ENCODE data around the gene UQCRHL. TPM values are rescaled to one million over a fixed set of nuclear protein-coding genes. Genes with fewer than 3 reads are reported as not detected.
A peak's percentile ranks its signal among the peaks of the same experiment; 100 is the strongest.

The UQCRHL gene
- total and polyA plus RNA-seq, 4 donors: 1.2 to 4.6 (median 1.3) TPM

GRCh38 chr1:15760520-15761211 is 46.8 kb downstream of the UQCRHL start:
- 1 to 5% methylated on average over 12 of the region's 12 CpGs for WGBS, 2 donors
- Histone ChIP-seq H3K4me1 (ENCODE audit: control insufficient read depth in 1 of 2, insufficient read depth in 2 of 2, low read length in 2 of 2) (no peaks in the 10 kb centered on the region), H3K36me3 (ENCODE audit: control insufficient read depth in 1 of 2, insufficient read depth in 2 of 2, low read length in 1 of 2) (peaks cover 0 to 7% of the 10 kb centered on the region in 2 donors), H3K9me3 (ENCODE audit: control insufficient read depth, low read length) (no peaks in the 10 kb centered on the region), H3K27ac (ENCODE audit: low read depth in 1 of 2, low read length in 2 of 2) (peak overlapping the region; percentile 77 to 79), H3K27me3 (ENCODE audit: control insufficient read depth in 1 of 2, insufficient read depth in 2 of 2, low read length in 1 of 2) (no peaks in the 10 kb centered on the region), H3K4me3 (ENCODE audit: low read length in 2 of 2) (peak overlapping the region; percentile 46 to 99)
- ATAC-seq (ENCODE audit: low FRiP score): peak; percentile 23
- intact Hi-C loops (cut with DNase I): no loop called here
- peak in 1 of 2 donors; percentile 79 for DNase-seq

- peak; percentile 23 for ATAC-seq (ENCODE audit: low FRiP score)
- Histone ChIP-seq H3K36me3 (ENCODE audit: control insufficient read depth in 1 of 2, insufficient read depth in 2 of 2, low read length in 1 of 2) (no peaks in the 10 kb centered on the region), H3K9me3 (ENCODE audit: control insufficient read depth, low read length) (no peaks in the 10 kb centered on the region), H3K4me3 (ENCODE audit: low read length in 2 of 2) (peak overlapping the region; percentile 98 to 99), H3K27ac (ENCODE audit: low read depth in 1 of 2, low read length in 2 of 2) (peak overlapping the region; percentile 89 to 96), H3K4me1 (ENCODE audit: control insufficient read depth in 1 of 2, insufficient read depth in 2 of 2, low read length in 2 of 2) (no peaks in the 10 kb centered on the region), H3K27me3 (ENCODE audit: control insufficient read depth in 1 of 2, insufficient read depth in 2 of 2, low read length in 1 of 2) (no peaks in the 10 kb centered on the region)
- no peak for DNase-seq
- WGBS, 2 donors: 0 to 1% methylated on average over 37 to 58 of the region's 58 CpGs
- intact Hi-C loops (cut with DNase I): no loop called here
Observed at GRCh38 chr1:15758953-15759661, 48.3 kb downstream of the UQCRHL start.

GRCh38 chr1:15758343-15758931 is 49.0 kb downstream of the UQCRHL start, which contains the start of gene FBLIM1:
FBLIM1 (plus strand) TSS chr1:15758795; CDS start chr1:15764984, 6,189 bp downstream.
- DNase-seq (peak in 1 of 2 donors; percentile 89), ATAC-seq (ENCODE audit: low FRiP score) (peak; percentile 12)
- H3K27ac ChIP-seq (ENCODE audit: low read depth in 1 of 2, low read length in 2 of 2): peak within 1 kb of the TSS; percentile 89 to 96
- intact Hi-C loops (cut with DNase I): no loop called here
- no peaks in the 10 kb centered on the region for H3K27me3 ChIP-seq (ENCODE audit: control insufficient read depth in 1 of 2, insufficient read depth in 2 of 2, low read length in 1 of 2)
- no peaks in the 10 kb centered on the region for H3K9me3 ChIP-seq (ENCODE audit: control insufficient read depth, low read length)
- WGBS, 2 donors: 1% methylated on average over 15 to 58 of the region's 58 CpGs
- peak within 1 kb of the TSS; percentile 98 to 99 for H3K4me3 ChIP-seq (ENCODE audit: low read length in 2 of 2)
- no peaks in the 10 kb centered on the region for H3K4me1 ChIP-seq (ENCODE audit: control insufficient read depth in 1 of 2, insufficient read depth in 2 of 2, low read length in 2 of 2)
- H3K36me3 ChIP-seq (ENCODE audit: control insufficient read depth in 1 of 2, insufficient read depth in 2 of 2, low read length in 1 of 2): no peaks in the 10 kb centered on the region

DNA sequence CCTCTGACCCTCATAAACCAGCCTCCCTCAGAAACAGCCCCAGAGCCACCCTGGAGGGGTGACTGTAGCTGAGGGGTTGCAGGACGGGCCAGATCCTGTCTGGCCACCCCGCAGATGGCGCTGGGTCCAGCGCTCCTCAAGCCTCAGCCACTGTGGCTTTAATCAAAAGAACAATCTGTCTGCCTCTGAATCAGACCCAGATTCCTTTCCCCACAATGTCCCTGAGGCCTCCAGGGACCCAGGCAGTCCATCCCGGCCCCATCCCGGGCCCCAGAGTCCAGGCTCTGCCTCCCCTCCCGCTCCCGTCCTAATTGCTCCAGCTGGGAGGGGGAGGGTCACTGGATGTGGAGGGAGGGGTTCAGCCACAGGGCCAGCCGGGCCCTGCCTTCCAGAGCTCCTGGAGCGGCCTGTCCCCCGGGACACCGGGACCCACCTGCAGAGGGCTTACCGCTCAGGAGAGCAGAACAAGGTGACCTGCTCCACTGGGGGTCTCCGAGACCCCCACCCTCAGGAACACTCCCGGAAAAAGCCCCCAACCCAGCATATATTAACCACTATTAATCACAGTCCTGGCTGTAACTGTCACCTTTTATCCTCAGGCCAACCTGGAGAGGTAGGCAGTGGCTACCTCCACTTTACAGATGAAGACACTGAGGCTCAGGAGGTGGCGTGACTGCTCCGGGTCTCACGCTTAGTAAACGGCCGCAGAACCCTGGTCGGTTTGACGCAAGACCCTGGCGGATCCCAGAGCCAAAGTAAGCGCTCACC is 49.7 kb downstream of the UQCRHL start:
- no peak for DNase-seq
- Histone ChIP-seq H3K4me3 (ENCODE audit: low read length in 2 of 2) (peak overlapping the region; percentile 98 to 99), H3K4me1 (ENCODE audit: control insufficient read depth in 1 of 2, insufficient read depth in 2 of 2, low read length in 2 of 2) (no peaks in the 10 kb centered on the region), H3K36me3 (ENCODE audit: control insufficient read depth in 1 of 2, insufficient read depth in 2 of 2, low read length in 1 of 2) (no peaks in the 10 kb centered on the region), H3K9me3 (ENCODE audit: control insufficient read depth, low read length) (no peaks in the 10 kb centered on the region), H3K27ac (ENCODE audit: low read depth in 1 of 2, low read length in 2 of 2) (peak overlapping the region; percentile 87 to 89), H3K27me3 (ENCODE audit: control insufficient read depth in 1 of 2, insufficient read depth in 2 of 2, low read length in 1 of 2) (no peaks in the 10 kb centered on the region)
- WGBS, 2 donors: 2% methylated on average over 23 to 24 of the region's 24 CpGs
- peak; percentile 45 for ATAC-seq (ENCODE audit: low FRiP score)
- intact Hi-C loops (cut with DNase I): no loop called here

Other genes starting within 250 kb of the UQCRHL start
- gene AGMAT, start 222.6 kb downstream of the UQCRHL start, total RNA-seq: under 1 TPM; 0.13 to 0.18 TPM
- gene AGMAT, start 222.6 kb downstream of the UQCRHL start, polyA plus RNA-seq: 1 to 10 TPM in 1 of 2 donors, under 1 TPM in 1; 0.13 to 1.4 TPM
- gene DDI2, start 190.2 kb downstream of the UQCRHL start, total RNA-seq: 10 to 100 TPM; 24.7 to 29.6 TPM
- 1 to 10 TPM; 4.7 to 5.4 TPM for gene DDI2, start 190.2 kb downstream of the UQCRHL start, polyA plus RNA-seq
- gene PLEKHM2, start 123.3 kb downstream of the UQCRHL start, total RNA-seq: 10 to 100 TPM; 81.4 to 81.7 TPM
- 10 to 100 TPM; 23.9 to 67.6 TPM for gene PLEKHM2, start 123.3 kb downstream of the UQCRHL start, polyA plus RNA-seq
- gene SLC25A34, start 71.4 kb downstream of the UQCRHL start, total RNA-seq: 1 to 10 TPM; 2.5 to 4.3 TPM
- gene SLC25A34, start 71.4 kb downstream of the UQCRHL start, polyA plus RNA-seq: 1 to 10 TPM; 5.6 to 9.8 TPM
- gene TMEM82, start 65.2 kb downstream of the UQCRHL start, total RNA-seq: not detected
- gene TMEM82, start 65.2 kb downstream of the UQCRHL start, polyA plus RNA-seq: 1 to 10 TPM in 1 of 2 donors, not detected in 1; 5.8 TPM
- gene FBLIM1, start 48.9 kb downstream of the UQCRHL start, total RNA-seq: 100 to 1,000 TPM; 418 to 507 TPM
- 100 to 1,000 TPM; 192 to 584 TPM for gene FBLIM1, start 48.9 kb downstream of the UQCRHL start, polyA plus RNA-seq
- 100 to 1,000 TPM in 1 of 2 donors, 10 to 100 TPM in 1; 76.9 to 102 TPM for gene SPEN, start 40.1 kb upstream of the UQCRHL start, total RNA-seq
- gene SPEN, start 40.1 kb upstream of the UQCRHL start, polyA plus RNA-seq: 10 to 100 TPM; 19.8 to 26.4 TPM
- 10 to 100 TPM; 42.3 to 55.5 TPM for gene ZBTB17, start 168.5 kb upstream of the UQCRHL start, total RNA-seq
- 100 to 1,000 TPM in 1 of 2 donors, 10 to 100 TPM in 1; 15.0 to 134 TPM for gene ZBTB17, start 168.5 kb upstream of the UQCRHL start, polyA plus RNA-seq
- not detected for gene SRARP, start 196.6 kb upstream of the UQCRHL start, total RNA-seq
- not detected for gene SRARP, start 196.6 kb upstream of the UQCRHL start, polyA plus RNA-seq
- 100 to 1,000 TPM; 313 to 802 TPM for gene HSPB7, start 210.4 kb upstream of the UQCRHL start, total RNA-seq
- 100 to 1,000 TPM; 128 to 338 TPM for gene HSPB7, start 210.4 kb upstream of the UQCRHL start, polyA plus RNA-seq
- gene CLCNKA, start 214.4 kb upstream of the UQCRHL start, total RNA-seq: 1 to 10 TPM; 1.0 to 1.3 TPM
- 1 to 10 TPM in 1 of 2 donors, not detected in 1; 4.5 TPM for gene CLCNKA, start 214.4 kb upstream of the UQCRHL start, polyA plus RNA-seq
- under 1 TPM in 1 of 2 donors, not detected in 1; 0.39 TPM for gene CLCNKB, start 236.1 kb upstream of the UQCRHL start, total RNA-seq
- gene CLCNKB, start 236.1 kb upstream of the UQCRHL start, polyA plus RNA-seq: under 1 TPM; 0.23 to 0.38 TPM

Data from aorta (tissue), 5 donors.